ENCODE data around the gene COL5A1.

The COL5A1 gene

GRCh38 chr9:134891713-134892112, 250.1 kb downstream of the COL5A1 start:
- Histone ChIP-seq H4K20me1 (peaks cover 9% of the 10 kb centered on the region; the same call in 1 of the 2 replicates), H3K36me3 (no peaks in the 10 kb centered on the region), H3K9ac (no peak overlapping the region), H3K4me1 (peaks cover 70% of the 10 kb centered on the region), H3K4me3 (no peak overlapping the region), H3K27me3 (no peaks in the 10 kb centered on the region), H3K4me2 (peak overlapping the region; percentile 78), H3K27ac (no peak overlapping the region), H3K9me3 (peaks cover 17% of the 10 kb centered on the region)
- no peak for TF ChIP-seq Cebpa-rat (IDR thresholded peaks at IDR 0.05)

DNA sequence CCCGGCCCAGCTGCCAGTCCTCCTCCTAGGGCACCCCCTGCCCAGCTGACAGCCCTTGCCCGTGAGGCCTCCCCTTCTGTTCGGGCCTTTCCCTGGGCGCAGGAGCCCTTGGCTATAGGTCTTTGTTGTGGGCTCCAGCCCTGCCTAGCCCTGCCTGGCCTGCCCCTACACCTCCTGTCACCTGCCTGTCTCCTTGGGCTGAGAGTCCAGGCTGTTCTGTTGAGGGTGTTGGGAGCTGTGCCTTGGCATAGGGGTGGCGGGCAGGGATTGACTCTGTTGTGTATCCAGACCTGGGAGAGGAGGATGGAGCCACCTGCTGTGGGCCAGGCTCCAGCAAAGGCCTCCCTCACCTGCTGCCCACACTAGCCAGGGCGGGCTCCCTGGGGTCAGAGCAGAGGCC, 250.6 kb downstream of the COL5A1 start:
- H3K9ac ChIP-seq = no peak overlapping the region
- no peaks in the 10 kb centered on the region for H3K36me3 ChIP-seq
- H3K27ac ChIP-seq = no peak overlapping the region
- H3K27me3 ChIP-seq = no peaks in the 10 kb centered on the region
- H3K4me1 ChIP-seq = peaks cover 64% of the 10 kb centered on the region
- peaks cover 9% of the 10 kb centered on the region; the same call in 1 of the 2 replicates for H4K20me1 ChIP-seq
- H3K9me3 ChIP-seq = peaks cover 17% of the 10 kb centered on the region
- peak overlapping the region; percentile 78 for H3K4me2 ChIP-seq
- TF ChIP-seq Cebpa-rat (IDR thresholded peaks at IDR 0.05) = no peak
- H3K4me3 ChIP-seq = no peak overlapping the region

DNA sequence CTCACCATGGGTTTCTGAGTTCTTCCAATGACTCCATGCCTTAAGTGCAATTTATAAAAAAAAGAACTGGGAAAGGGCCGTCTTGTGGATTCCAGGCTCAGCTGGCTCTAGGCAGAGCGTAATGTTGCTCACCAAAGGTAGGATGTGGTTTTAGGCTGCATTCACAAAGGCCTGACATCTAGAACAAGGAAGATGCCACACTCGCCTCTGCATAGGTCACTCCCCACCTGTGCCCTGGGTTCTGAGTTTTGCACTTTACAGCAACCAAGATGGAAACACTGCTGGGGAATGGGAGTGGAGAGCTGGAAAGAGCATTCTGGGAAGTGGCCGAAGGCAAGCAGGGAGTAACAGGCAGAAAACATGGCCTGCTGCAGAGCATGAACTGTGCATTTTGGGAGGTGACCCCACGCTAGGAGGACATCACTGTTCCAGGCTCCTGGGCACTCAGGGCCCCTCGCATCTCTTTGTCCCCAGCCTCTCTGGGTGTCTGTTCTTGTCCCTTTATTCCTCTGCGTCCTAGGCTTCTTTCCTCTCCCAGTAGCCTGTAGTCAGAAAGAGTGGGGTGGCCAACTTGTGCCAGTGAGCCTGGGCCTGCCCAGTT, 251.3 kb downstream of the COL5A1 start:
- Histone ChIP-seq H3K36me3 (no peaks in the 10 kb centered on the region), H3K27me3 (no peaks in the 10 kb centered on the region), H3K9ac (no peak overlapping the region), H3K4me1 (peaks cover 57% of the 10 kb centered on the region), H3K4me3 (no peak overlapping the region), H3K4me2 (no peak overlapping the region), H3K9me3 (peaks cover 17% of the 10 kb centered on the region), H4K20me1 (peaks cover 7% of the 10 kb centered on the region; the same call in 1 of the 2 replicates), H3K27ac (no peak overlapping the region)
- TF ChIP-seq Cebpa-rat (IDR thresholded peaks at IDR 0.05) = no peak
